GM04504 (cell line): Measurements from ENCODE around the gene SERPINA9.
"Not testable (repeated sequence)": the region's sequence is repeated elsewhere in the genome, so short reads cannot be mapped to it uniquely, and the experiment has no call there.

Experiments
- DNase-seq: peaks from one replicate; pipeline ENCODE4 v3.0.0-alpha.2; 2012; ENCODE audit warnings: low read depth

Gene SERPINA9

DNA sequence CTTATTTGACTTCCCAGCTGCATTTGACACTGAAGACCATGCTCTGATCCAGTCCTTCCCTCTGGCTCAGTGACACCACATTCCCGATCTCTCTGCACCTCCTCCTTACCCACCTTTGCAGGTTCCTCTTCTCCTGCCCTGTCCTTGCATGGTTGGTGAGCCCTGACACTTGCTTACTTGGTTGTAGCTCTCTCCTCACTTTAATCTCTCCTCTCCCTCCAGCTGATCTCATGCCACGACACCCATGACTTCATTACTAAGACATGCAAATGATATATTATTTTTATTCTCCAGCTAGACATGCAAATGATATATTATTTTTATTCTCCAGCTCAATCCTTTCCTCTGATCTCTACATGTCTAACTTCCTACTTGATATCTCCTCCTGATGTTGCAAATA, at the start of gene SERPINA9:
Gene SERPINA9, minus strand, starts transcription at position 175 of the 400 bp plus-strand sequence. CDS start 6,357 bp downstream, outside the sequence.
- no peak for DNase-seq

- DNase-seq = no peak
Observed at GRCh38 chr14:94524093-94524492, 48.1 kb upstream of the SERPINA9 start.

- no peak for DNase-seq
Observed at GRCh38 chr14:94523265-94523664, 47.3 kb upstream of the SERPINA9 start.

- DNase-seq = no peak
Observed at GRCh38 chr14:94522115-94522724, 46.2 kb upstream of the SERPINA9 start.

- DNase-seq = no peak
Observed at GRCh38 chr14:94521375-94522114, 45.5 kb upstream of the SERPINA9 start.

DNA sequence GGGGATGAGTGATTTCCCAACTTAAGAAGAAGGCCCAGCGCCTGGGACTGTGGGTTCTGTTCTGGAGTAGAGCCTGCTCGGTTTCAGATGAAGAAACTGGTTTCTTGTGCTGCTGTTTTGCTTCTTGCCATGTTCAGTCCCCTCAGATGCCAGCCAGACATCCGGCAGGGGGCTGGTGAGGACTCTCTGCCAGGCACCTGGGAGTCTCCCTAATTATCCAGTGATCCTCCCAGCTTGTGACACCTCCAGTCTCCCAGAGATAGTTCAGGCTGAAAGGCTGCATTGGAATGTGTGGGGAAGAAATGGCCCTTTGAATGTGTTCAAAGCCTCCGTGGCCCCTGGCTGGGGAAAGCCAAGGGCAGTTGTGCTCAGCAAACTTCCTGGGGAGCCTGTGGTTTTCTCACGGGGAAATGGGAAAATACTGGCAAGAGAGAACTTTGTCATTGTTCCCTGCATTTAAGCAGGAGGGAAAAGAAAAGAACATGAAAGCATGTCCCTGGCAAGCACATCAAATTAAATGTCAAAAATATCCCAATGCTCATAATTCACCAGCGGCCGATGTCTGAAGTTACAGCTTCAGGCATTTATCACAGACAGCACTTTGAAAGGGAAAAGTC, 41.8 kb upstream of the SERPINA9 start:
- DNase-seq = no peak

GRCh38 chr14:94517248-94517640, 41.2 kb upstream of the SERPINA9 start:
- DNase-seq = no peak

- no peak for DNase-seq
Observed at GRCh38 chr14:94515856-94516255, 39.9 kb upstream of the SERPINA9 start.

- DNase-seq = no peak
Observed at GRCh38 chr14:94515426-94515825, 39.4 kb upstream of the SERPINA9 start.

- no peak for DNase-seq
Observed at GRCh38 chr14:94514351-94514750, 38.4 kb upstream of the SERPINA9 start.

DNA sequence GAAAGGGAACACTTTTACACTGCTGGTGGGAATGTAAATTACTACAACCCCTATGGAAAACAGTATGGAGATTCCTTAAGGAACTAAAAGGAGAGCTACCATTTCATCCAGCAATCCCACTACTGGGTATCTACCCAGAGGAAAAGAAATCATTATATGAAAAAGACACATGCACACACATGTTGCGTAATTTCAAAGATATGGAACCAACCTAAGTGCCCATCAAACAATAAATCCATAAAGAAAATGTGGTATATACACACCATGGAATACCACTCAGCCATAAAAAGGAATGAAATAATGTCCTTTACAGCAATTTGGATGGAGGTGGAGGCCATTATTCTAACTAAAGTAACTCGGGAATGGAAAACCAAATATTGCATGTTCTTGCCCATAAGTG, 34.5 kb upstream of the SERPINA9 start:
- not testable (repeated sequence) for DNase-seq

GRCh38 chr14:94509356-94509755, 33.4 kb upstream of the SERPINA9 start, which contains the start of gene SERPINA12:
Gene SERPINA12, minus strand, starts transcription at chr14:94509469. Its CDS starts 11,072 bp downstream, at chr14:94498397.
- DNase-seq = no peak

- DNase-seq = no peak
Observed at GRCh38 chr14:94505641-94506040, 29.6 kb upstream of the SERPINA9 start.

DNA sequence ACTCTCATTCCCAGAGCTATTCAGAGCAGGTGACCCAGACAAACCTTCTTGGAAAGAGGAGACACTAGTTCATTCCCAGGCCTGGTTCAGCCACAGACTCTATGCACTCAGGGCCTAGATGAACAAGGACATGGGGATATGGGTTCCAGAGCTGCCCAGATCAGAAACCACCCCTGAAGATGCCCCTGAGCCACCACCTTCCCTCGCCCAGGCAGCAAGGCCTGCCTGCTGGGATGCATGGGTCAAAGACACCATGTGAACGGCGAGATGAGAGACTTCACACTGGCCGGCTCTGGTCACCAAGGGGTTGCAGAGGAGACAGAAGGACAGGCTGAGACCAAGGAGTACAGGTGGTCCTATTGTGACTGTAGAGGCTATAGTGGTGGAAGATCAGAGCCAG, 29.2 kb upstream of the SERPINA9 start:
- no peak for DNase-seq

- no peak for DNase-seq
Observed at GRCh38 chr14:94501588-94502516, 25.9 kb upstream of the SERPINA9 start.

DNA sequence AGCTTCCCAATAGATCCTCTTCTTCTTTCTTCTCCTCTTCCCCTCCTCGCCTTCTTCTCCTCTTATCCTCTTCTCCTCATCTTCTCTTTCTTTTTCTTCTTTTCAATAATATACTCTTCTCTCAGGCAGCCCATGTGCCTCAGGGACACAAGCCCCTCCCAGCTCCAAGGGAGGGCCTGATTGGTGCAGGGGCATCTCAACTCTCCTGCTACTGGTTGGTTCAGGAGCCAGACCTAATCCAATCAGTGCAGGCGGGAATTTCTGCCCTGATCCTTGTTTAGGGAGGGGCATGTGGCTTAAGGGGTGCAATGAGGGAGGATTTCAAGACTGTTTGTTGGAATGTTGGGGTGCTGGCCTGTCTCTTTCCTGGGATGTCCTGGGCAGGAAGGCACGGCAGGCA, 24.3 kb upstream of the SERPINA9 start:
- DNase-seq = no peak

DNA sequence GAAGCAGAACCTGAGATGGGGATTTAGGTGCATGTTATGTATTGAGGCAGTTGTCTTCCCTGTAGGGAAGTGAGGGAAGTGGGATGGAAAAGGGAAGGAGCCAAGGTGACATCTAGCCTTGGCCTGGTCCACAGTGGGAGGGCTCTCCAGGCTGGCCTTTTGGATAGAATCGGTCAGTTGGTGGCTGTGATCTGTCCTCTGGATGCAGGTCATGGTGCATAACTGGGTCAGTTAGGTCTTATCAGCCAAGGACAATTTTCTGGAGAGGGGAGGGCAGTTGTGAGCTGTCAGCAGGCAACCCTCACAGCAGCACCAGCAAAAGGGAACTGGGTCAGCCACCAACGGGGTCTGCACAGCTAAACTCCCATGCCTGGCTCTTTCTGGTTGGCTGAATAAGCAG, 23.7 kb upstream of the SERPINA9 start:
- DNase-seq = no peak

- DNase-seq = no peak
Observed at GRCh38 chr14:94498215-94498614, 22.2 kb upstream of the SERPINA9 start.

DNA sequence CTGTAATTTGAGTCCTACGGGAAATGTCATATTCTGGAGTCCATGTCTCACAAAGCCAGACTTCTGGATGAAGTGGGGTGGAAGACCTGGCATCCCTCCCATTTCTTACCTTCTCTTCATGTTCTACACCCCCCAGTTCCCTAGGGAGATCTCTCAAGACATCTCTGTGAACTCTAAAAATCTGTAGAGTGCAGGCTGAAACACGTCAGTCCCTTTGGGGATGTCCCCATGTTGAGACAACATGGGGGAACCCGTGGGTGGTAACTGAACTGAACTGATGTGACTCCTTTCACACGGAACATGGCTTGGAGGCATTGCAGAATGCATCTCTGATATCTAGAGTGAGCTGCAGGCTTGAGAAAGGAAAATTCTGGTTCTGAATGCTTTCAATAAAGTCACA, 18.1 kb upstream of the SERPINA9 start:
- DNase-seq = no peak

DNA sequence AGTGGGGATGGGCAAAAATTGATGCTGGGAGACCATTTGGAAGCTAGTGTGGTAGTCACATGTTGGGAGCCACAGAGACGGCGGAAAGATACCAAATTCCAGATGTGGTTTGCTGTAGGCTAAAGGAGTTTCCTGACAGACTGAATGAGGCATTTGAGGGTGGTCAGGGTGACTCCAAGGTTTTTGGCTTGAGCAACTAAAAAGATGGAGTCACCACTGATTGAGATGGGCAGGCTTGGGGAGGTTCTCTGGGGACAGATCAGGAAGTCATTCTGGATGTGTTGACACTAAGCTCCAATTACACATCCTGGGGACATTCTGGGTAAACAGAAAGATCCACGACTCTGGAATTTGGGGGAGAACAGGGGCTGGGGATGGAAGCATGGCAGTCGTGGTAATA, 15.5 kb upstream of the SERPINA9 start:
- no peak for DNase-seq

DNA sequence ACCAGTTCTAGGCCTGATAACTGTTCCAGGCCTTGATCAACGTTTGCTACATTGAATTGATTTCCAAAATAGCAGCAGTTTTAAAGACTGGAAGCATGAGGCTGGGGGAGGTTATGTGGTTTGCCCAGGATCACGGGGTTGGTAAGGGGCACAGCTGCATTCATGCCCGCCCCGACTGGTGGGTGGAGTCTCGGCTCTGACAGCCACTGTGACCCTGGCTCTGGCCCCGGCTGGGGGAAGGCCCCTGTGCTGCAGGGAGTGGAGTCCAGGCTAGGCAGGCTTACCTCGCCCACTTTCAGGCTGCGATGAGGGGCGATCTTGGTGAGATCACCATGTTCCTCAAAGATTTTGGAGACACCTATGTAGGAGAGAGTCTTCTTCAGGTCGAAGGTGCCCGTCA, 13.3 kb upstream of the SERPINA9 start:
- DNase-seq = no peak

GRCh38 chr14:94486883-94487282, 10.9 kb upstream of the SERPINA9 start:
- DNase-seq = no peak
